GM19372 (cell line): Measurements from ENCODE around the gene NKX3-2.

Source experiments
- ATAC-seq: cut with Tn5 transposase; IDR thresholded peaks from one replicate; pipeline ENCODE4 v1.9.1; 2021; ENCODE audit warnings: mild to moderate bottlenecking, low read depth, moderate library complexity; ENCODE audit not compliant: unreplicated experiment

NKX3-2 gene

DNA sequence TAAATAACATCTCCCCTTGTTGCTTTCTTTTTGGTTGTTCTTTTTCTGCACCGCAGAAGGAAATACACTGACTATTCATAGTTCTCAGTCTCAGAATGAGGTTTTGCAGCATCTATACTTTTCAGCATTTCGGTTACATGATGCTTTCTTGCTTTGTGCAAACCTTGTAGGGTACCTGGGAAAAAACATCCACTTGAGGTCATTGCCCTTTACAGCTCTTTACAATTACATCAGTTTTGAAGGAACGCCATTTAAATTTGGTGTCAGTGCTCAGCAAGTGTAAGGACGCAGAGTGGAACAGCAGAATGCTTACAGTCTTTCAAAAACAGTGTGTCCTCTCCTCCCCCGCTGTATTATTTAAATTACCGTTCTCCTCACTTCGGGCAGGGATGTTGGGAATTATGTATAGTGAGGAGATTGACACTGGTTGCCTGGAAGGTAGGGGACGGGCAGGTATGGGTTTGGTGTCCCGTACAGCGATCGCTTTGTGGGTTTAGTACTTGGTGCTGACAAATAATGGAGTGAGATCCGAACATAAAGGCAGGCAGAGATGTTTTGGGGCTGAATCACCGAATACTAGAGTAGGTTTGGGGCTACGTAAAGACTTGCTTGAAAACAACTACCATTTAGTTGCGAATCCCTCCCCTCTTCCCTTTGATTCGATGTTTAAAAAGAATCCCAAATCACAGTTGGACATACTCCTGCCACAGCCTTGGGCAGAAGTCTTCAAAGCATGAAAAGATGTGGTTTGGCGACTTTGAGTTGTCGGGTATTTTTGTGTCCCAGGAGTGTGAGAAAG is 2.0 kb upstream of the NKX3-2 start:
- ATAC-seq, result no peak

DNA sequence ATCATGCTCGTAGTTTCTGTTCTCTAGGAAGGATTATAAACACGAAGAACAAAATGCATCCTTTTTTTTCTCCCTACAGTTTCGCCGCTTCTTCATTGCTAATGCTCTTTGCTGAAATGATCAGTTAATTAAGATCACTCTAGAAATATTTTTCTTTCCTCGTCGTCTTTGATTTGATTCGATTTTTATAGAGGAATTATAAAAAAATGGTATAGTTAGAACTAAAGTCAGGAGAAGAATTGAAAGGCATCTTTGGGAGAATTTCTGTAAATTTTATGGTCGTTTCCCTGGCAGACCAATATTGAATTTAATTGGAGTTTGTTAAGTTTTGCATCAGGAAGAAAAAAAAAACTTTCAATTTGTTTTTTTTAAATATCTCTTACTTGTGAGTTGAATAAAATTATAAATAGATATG is 1.1 kb upstream of the NKX3-2 start:
- ATAC-seq, result no peak

DNA sequence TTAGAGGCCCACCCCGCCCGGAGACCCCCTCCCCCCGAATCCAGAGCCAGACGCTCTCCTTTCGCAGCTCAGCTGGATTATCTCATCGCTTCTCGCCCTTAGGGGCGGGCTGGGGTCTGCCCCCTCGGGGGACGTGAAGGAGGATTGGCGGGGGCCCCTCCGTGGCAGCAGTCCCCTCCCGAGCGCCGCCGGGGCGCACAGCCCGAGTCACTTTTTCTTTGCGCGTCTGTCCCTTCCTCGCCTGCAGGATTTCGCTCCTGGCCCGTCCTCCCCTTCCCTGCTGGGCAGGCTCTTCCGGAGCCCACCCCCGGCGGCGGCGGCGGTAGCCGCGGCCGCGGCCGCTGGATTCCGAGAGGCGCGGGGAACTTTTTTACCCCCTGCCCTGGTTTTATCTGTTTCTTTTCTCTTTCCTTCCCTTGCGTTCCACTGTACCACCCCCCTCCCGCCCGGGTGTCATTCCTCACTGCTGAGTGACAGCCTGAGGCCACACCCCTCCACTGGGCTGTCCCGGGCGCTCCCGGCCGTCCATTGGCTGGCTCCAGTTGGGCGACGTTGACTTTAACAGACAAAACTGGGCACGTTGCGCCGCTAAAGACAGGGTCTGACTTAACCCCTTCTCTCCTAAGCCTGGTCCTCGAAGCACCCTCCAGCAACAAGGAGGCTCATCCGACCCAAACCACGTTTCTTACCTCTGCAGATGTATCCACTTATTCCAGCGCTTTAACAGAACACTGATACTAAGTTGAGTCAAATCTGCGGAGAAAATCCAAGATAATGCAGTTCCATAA is 492 bp upstream of the NKX3-2 start:
- peak; percentile 61 for ATAC-seq

DNA sequence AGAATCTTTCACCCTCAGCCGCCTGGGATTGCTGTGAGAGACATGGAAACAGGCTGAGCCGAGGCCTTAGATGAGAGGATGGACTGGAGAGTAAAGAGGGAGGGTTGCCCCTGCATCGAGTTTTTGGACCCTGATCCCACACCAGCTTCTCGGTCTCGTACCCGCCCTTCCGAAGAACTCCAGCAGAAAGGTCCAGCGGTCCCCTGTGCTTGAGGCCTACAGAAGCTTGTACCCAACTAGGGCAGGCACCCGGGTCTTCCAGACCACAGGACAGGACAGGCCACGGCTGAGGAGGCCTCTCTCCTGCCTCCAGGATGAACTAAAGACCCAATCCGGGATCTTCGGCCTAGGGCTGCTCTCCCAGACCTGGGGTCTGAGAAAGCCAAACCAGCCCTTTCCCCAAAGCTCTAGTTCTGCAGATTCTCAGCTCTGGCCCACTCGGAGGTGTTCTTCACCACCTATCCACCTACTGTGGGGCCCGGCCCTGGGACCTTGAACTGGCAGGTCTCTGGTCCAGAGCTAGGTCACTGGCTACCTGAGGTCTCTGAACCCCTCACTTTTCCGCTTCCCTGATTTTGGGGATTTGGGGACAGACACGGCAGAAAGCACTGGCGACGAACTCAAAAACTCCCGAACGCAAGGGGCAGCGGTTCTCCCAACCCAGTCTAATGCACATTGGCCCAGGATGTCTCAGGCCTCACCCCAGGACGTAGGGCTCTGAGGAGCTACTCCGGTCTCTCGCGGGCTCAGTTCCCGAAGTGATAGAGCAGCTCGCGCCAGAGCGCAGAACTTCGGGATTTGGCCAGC is 1.1 kb downstream of the NKX3-2 start:
- no peak for ATAC-seq

DNA sequence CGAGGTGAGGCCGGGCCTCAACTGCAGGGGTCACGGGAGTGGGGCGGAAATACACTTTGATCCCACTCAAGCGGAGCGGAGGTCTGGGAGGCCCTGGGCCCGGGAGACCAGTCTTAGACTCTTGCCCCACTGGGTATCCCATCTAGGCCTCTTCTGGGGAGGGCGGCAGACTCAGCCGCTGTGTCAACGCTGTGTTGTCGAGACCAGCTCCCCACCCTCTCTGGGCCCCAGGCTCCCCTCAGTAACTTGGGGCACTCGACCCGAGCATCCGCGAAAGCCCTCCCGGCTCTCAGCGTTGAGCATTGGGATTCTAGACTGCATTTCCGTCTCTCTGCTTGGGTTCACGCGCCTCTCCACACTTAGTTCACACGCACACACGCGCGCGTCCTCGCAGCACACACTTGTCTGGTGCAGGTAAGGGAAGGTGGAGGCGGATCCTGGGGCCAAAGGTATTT is 1.7 kb downstream of the NKX3-2 start:
- ATAC-seq, result no peak

DNA sequence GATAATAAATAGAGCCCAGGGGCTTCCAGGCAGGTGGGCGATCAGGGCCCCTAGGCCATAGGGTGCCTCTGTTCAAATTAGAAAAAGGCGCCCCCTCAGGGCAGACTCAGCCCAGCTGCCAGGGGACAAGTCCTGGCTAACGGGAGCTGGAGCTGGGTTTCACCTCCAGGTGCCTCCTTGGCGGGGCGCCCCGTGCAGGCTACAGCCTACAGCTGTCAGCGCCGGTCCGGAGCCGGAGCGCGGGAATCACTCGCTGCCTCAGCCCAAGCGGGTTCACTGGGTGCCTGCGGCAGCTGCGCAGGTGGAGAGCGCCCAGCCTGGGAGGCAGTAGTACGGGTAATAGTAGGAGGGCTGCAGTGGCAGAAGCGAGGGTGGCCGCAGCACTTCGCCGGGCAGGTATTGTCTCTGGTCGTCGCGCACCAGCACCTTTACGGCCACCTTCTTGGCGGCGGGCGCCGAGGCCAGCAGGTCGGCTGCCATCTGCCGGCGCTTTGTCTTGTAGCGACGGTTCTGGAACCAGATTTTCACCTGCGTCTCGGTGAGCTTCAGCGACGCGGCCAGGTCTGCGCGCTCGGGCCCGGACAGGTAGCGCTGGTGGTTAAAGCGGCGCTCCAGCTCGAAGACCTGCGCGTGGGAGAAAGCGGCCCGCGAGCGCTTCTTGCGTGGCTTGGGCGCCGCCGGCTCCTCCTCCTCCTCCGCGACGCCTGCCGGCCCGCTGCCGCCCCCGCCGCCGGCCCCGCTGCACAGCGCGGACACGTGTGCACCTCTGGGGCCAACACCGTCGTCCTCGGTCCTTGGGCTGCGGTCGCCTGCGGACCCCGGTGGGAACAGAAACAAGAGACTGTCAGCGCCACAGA is 2.4 kb downstream of the NKX3-2 start:
- no peak for ATAC-seq

DNA sequence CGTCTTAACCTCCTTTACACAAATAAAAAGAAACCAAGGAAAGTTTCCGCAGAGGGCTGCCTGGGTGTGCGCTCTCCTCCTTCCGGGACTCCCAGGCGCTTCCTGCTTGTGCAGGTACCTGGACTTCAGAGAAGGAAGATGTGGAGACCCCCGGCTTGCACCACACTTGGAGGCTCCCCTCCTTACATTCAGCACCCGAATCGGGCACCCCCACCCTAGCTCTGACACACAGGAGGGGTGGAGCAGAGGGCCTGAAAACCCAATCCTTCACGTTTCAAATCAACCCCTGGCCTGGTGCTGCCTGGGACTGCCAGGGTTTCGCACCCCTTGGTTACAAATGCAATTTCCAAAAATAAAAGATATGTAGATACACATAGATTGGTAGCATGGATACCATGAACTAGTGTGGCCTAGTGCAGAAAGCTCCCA is 3.1 kb downstream of the NKX3-2 start:
- no peak for ATAC-seq

DNA sequence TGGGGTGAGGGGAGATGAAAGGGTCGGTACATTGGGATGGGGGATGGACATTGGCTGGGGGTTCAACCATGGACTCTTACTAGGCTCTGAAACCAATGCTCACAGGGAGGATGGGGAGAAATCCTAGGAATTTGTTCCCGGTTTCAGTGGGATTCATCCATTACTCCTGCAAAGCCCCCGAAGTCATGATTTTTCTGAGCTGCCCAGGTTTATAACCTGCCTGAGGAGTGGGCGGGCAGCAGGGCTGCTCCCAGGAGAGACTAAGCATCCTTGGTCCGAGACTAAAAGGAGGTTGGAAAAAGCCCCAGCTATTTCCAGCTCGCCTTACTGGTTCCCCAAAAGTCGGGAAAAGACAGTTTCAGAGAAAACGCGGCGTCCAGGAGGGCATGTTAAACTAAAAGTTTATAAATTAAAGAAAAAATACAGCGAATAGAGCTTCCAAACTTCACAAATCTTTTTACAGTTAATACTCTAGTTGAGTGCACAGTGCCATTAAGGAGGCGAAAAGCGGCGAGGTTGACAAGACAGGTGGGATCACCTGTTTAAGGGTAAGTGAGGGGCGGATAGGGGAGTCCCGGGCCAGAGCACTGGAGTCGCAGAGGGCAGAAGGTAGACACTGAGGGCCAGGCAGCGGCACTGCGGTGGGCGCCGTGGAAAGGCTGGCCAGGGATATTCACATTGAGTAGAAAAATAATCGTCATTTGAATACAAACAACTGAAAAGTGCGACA is 3.7 kb downstream of the NKX3-2 start:
- ATAC-seq, result no peak

DNA sequence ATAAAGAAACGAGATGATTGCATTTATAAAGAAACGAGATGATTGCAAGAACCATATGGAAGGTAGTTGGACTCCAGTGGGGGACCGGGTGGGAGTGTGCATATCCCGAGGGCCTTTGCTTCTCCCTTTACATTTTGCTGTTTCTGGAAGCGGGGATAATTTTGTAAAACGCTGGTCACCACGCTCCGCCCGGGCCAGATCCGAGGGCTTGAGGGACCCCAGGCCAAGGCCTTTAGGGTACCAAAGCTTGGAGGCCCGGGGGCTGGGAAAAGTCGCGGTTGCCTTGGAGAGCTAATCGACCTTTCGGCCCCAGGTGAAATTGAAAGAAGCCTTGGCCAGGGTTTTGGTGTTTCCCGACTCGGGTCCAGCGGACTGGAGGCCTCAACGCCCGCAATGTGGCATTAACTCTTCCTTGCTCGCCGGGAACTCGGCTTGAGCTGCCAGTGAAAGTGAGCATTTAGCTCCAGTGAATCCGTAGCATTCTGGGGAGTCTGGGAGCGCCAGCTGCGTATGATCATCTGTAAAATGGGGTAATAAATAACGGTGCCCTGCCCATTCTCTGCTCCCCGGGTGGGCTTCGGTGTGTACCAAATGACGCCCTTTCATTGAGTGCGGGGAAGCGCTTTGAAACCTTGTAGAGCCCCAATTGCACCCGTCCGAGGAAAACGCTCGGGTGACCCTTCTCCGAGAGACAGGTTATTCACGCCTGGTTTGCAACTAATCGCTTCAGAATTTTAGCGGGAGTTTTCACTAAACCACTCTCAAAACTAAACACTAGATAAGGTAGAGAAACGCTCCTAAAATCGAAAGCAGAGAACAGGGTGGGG is 4.5 kb downstream of the NKX3-2 start:
- no peak for ATAC-seq

DNA sequence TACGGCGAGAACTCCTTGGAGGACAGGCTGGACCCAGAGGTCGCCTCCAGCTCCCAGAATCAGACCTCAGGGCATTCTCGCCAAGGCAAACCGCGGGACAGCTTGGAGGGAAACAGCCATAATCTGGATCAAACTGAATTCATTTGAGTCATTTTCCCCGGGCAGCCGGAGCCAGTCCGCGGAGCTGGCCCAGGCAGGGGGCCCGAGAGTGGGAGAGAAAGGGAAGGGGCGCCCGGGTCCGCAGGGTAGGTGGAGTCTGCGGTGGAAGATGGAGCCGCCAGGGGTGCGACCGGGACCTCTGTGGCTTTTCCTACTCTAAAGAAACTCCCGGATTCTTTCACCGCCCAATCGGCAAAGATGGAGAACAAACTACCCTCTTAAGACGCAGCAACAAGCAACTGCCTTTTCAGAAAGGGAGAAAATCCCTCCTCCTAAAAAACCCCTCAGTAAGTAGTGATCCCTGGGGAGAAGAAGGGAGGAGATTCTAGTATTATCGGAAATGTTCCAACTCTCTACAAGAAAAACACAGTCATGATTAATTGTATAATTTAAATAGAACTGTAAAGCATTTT is 5.2 kb downstream of the NKX3-2 start:
- ATAC-seq, result no peak

DNA sequence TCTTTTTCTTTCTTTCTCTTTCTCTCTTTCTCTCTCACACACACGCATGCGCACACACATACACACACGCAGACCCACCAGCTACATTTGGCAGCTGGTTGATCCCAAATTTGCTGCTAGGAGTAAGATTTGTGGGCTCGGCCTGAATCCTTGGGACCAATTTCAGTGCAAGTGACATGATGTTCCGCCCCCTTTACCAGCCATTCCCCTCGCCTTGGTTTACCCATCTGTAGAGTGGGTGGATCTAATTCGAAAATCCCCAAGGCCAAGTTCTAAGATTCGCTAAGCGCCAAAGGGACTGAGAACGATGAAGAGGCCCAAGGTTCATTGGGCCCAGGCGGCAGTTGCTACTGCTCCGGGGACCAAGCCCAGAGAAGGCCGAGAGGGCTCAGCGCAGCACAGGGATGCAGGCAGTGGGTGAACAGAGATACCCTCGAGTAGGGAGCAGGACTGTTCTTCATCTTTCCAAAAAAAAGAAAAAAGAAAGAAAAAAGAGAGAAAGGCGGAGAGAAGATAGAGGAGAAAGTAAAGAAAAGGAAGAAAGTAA is 5.8 kb downstream of the NKX3-2 start:
- no peak for ATAC-seq

DNA sequence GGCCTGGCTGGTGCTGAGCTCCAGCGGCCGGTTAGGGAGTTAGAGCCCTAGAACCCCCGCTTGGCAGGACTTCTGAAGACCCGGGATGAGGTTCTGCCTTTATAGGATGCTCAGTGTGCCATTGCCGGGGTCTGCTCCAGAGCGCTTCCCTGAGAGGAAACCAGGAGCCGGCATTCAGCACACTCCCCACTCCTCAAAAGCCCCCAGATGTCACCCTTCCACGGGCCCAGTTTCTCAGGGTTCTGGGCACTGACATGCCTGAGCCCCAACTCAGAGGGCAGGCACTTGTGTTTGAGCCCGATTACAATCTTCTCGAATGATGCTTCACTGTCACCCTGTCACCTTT is 6.5 kb downstream of the NKX3-2 start:
- ATAC-seq, result no peak

DNA sequence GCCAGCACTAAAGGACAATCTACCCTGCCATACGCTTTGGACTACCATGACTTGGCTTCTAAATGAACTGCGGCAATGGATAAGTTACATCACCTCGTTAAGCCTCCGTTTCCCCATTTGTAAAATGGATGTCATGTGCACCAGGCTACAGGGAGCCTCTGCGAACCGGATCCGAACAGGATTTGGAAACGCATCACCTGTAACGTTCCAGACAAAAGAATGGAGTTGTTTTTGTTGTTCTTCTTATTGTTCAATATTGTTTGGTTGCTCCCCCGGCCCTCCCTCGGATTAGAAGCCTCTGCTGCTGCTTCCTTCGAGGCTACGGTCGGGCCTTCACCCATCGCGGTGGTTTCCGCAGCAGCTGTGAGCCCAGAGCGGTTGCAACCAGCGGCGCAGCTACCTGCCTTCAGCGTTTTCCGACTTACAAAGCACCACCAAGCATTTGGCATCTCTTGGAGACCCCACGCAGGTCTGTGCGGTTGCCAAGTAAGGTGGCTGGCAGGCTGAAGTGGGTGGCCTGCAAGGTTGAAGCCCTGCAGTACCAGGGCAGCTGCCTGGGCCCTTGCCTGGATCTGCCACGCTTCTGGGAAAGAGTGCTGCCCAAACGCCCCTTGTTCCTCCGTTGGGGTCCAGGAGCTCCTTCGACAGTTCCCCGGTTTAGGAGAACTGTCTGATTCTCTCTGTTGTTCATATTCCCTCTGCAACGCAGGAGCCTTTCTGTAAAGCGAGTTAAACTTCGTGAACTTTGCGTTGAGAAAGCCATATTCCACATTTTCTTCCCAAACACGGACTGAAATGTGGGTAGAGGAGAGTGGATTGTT is 7.1 kb downstream of the NKX3-2 start:
- ATAC-seq, result no peak

DNA sequence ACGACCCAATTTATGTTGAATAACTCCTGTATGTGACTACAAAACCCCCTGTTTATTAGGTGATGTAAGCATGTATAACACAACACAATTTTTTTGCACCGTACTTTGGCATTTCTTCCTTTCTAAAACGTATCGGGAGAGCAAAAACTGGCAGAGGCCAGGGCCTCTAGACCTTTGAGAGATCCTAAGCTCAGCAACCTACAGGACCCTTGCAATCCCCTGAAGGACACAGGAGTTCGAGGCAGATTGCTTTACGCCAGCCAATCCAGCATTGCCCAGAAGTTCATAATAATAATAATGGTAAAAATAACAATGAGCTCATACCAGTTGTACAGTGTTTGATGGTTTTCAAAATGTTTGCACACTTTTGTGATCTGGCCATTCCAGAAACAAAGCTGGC is 7.7 kb downstream of the NKX3-2 start:
- ATAC-seq, result no peak

DNA sequence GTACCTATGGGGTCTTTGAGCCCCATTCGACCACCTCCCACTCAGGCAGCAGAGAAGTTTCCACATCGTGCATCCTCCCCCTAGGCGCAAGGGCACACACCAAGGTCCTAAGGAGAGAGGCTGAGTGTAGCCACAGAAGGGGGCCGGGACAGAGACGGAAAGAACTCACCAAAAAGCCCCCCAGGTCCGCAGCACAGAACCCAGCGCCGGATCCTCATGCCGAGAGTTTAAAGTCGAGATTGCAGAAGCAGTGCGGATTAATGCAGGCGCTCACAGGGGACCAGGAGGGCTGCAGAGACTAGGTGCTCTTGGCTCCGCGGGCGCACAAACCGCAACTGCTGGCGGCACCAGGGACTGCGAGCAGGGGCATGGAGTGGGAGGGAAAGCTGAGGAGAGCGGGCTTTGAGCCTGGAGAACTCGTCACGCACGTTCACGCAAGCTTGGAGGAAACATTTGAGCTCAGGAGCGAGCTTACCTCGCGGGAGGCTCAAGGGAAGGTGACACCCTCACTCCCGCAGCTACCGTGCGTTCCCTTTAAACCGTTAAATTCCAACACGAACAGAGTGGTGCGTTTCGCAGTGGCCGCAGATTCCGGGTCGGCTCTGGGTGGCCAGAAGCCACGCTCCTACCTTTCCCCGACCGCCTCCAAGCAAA is 8.5 kb downstream of the NKX3-2 start:
- ATAC-seq, result no peak

DNA sequence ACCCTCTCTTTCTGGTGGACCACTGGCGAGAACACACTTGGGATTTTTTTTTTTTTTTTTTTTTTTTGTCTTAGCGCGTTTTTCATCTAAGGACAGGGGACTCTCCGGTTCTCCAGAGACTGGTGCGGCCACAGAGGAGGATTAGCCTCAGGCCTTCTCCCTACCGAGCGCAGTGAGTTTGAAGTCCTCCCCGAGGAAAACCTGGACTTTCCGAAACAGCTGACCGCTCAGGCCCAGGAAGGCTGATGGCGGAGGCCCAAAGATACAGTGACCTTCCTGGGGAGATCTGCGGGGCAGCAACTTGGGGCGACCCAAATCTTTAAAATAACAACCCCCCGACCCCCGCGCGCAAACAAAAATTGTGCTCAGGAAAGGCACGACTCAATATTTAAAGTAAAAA is 9.2 kb downstream of the NKX3-2 start:
- no peak for ATAC-seq
